Naive thymus-derived CD8-positive, alpha-beta T cell (primary cell): ENCODE results near the gene TBC1D22A. TPM values are rescaled to one million over a fixed set of nuclear protein-coding genes. Genes with fewer than 3 reads are reported as not detected.

Experiments used
- ATAC-seq, 2 donors: fragments of 150-1000 bp; cut with Tn5 transposase in 1 of 2; sonication (Bioruptor Pico), chemical (Tn5 transposase) in 1 of 2; 1 replicate in 1 of 2; 2 replicates in 1 of 2; pipeline ENCODE4 v1.10.0; 2021; ENCODE audit warnings: mild to moderate bottlenecking in 2 of 2, moderate library complexity in 2 of 2
- POLR2A ChIA-PET: fragments of 350-600 bp; sonication (Branson Sonifier 250); formaldehyde crosslinking; loops from one replicate; lab custom pipeline; 2021; ENCODE audit warnings: antibody characterized with exemption; lab: Charles Lee
- DNase-seq, 10 donors: peaks; one replicate each; pipeline versions ENCODE4 v3.0.0 to v3.0.0-alpha.2; 2020 to 2022
- H3K27ac Mint-ChIP-seq, 10 donors: one replicate each; pipeline ENCODE4 v1.8.0; 2020 to 2022; ENCODE audit warnings: mild to moderate bottlenecking in 10 of 10, mixed read lengths in 10 of 10, moderate library complexity in 4 of 10, inconsistent platforms in 1 of 10
- H3K27me3 Mint-ChIP-seq, 5 donors: one replicate each; pipeline ENCODE4 v1.8.0; 2021 to 2022; ENCODE audit warnings: mixed read lengths in 5 of 5
- H3K36me3 Mint-ChIP-seq, 3 donors: one replicate each; pipeline ENCODE4 v1.8.0; 2020 to 2022; ENCODE audit warnings: mixed read lengths in 3 of 3, mild to moderate bottlenecking in 2 of 3, inconsistent platforms in 1 of 3
- H3K4me1 Mint-ChIP-seq, 4 donors: one replicate each; pipeline ENCODE4 v1.8.0; 2021 to 2022; ENCODE audit warnings: mixed read lengths in 4 of 4
- H3K4me3 Mint-ChIP-seq, 10 donors: one replicate each; pipeline ENCODE4 v1.8.0; 2020 to 2022; ENCODE audit warnings: mild to moderate bottlenecking in 10 of 10, mixed read lengths in 10 of 10, moderate library complexity in 6 of 10, inconsistent platforms in 1 of 10
- H3K9me3 Mint-ChIP-seq, 9 donors: one replicate each; pipeline ENCODE4 v1.8.0; 2020 to 2022; ENCODE audit warnings: mixed read lengths in 9 of 9, mild to moderate bottlenecking in 3 of 9, inconsistent platforms in 1 of 9, moderate library complexity in 1 of 9
- polyA plus RNA-seq, 3 donors: library from polyadenylated mRNA; unstranded; fragments of 300-500 nt; fragmentation: Illumina TruSeq; gene quantifications; one replicate each; pipeline ENCODE4 v1.2.3, GENCODE V29; 2021
- total RNA-seq, 8 experiments: library from RNA in 2 of 8; stranded (reverse) in 2 of 8; gene quantifications; one replicate each; pipeline ENCODE4 v1.2.3 and lab custom pipeline; 2021 to 2026

Gene TBC1D22A
- total and polyA plus RNA-seq, 5 experiments from 2014 or later: 23.0 to 57.2 (median 24.6) TPM

GRCh38 chr22:46915950-46916730 lies 153.7 kb downstream of the TBC1D22A start:
- H3K27me3 Mint-ChIP-seq: no peaks in the 10 kb centered on the region
- ATAC-seq (no peak), DNase-seq (no peak)
- POLR2A ChIA-PET: no interaction called here
- peaks cover 0 to under 1% (median 0%) of the 10 kb centered on the region in 9 donors for H3K9me3 Mint-ChIP-seq
- peak overlapping the region in 1 of 10 donors; percentile 26 for H3K4me3 Mint-ChIP-seq
- H3K36me3 Mint-ChIP-seq: peaks cover 9 to 76% (median 30%) of the 10 kb centered on the region in 3 donors
- peak overlapping the region in 3 of 10 donors; percentile 22 to 67 (median 35) for H3K27ac Mint-ChIP-seq
- peaks cover 5 to 18% (median 8%) of the 10 kb centered on the region in 4 donors for H3K4me1 Mint-ChIP-seq

DNA sequence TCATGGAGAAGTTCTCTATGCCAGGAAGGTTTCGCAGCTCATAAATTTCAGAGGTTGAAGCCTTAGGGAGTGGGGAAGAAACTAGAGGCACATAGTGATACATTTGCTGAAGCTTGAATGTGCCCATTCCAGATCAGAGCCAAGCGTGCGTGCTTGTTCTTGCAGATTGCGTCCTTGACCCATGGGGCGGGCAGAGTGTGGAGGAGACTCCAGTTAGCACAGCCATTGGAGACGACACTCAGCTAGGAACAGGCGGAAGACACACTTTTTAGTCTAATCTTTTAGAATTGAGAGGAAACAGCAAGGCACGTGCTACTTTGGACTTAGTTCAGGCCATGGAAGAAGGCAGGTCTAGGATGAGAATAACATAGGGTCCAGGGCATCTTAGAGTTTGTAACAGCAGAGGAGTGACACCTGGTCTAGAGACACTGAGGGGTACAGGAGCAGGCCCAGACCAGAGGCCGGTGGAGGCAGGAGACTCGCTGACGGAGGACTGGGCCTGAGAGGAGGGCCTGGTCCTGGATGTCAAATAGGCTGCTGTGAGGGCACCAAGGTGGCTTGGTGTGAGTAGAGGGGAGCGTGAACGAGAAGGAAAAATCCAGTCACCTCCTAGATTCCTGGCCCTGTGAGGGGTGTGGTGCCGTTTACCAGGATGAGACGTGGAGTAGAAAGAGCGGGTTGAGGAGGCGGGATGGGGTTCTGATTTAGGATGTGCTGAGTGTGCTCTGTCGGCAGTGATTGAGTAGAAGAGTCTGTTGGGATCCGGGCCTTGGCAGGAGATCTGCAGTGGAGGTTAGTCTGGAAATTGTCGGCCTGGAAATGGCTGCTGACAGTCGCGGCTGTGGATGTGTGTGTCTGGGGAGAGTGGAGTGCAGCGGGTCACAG lies 154.7 kb downstream of the TBC1D22A start:
- peaks cover 0 to 7% (median 0%) of the 10 kb centered on the region in 9 donors for H3K9me3 Mint-ChIP-seq
- POLR2A ChIA-PET: no interaction called here
- no peak for DNase-seq
- peaks cover 9 to 77% (median 38%) of the 10 kb centered on the region in 3 donors for H3K36me3 Mint-ChIP-seq
- ATAC-seq: no peak
- peaks cover 9 to 27% (median 14%) of the 10 kb centered on the region in 4 donors for H3K4me1 Mint-ChIP-seq
- no peaks in the 10 kb centered on the region for H3K27me3 Mint-ChIP-seq
- H3K4me3 Mint-ChIP-seq: no peak overlapping the region
- peak overlapping the region in 1 of 10 donors; percentile 22 for H3K27ac Mint-ChIP-seq

- H3K36me3 Mint-ChIP-seq: peaks cover 9 to 73% (median 39%) of the 10 kb centered on the region in 3 donors
- POLR2A ChIA-PET: no interaction called here
- H3K4me1 Mint-ChIP-seq: peaks cover 9 to 32% (median 15%) of the 10 kb centered on the region in 4 donors
- H3K4me3 Mint-ChIP-seq: no peak overlapping the region
- H3K27me3 Mint-ChIP-seq: no peaks in the 10 kb centered on the region
- H3K9me3 Mint-ChIP-seq: peaks cover 0 to 7% (median 0%) of the 10 kb centered on the region in 9 donors
- DNase-seq (no peak), ATAC-seq (no peak)
- no peak overlapping the region for H3K27ac Mint-ChIP-seq
Observed at GRCh38 chr22:46917771-46918101, 155.3 kb downstream of the TBC1D22A start.

GRCh38 chr22:46918197-46918596 lies 155.7 kb downstream of the TBC1D22A start:
- Mint-ChIP-seq H3K4me3 (peak overlapping the region in 1 of 10 donors; percentile 11), H3K9me3 (peaks cover 0 to 7% (median 0%) of the 10 kb centered on the region in 9 donors), H3K27me3 (no peaks in the 10 kb centered on the region), H3K27ac (peak overlapping the region in 4 of 10 donors; percentile 15 to 50 (median 40)), H3K36me3 (peaks cover 9 to 69% (median 34%) of the 10 kb centered on the region in 3 donors), H3K4me1 (peaks cover 9 to 35% (median 15%) of the 10 kb centered on the region in 4 donors)
- ATAC-seq (no peak), DNase-seq (no peak)
- POLR2A ChIA-PET: interaction anchor here (0.6 kb wide), 1 partner anchor 675 kb away, joined by 3 read pairs; no protein-coding TSS in a partner anchor

DNA sequence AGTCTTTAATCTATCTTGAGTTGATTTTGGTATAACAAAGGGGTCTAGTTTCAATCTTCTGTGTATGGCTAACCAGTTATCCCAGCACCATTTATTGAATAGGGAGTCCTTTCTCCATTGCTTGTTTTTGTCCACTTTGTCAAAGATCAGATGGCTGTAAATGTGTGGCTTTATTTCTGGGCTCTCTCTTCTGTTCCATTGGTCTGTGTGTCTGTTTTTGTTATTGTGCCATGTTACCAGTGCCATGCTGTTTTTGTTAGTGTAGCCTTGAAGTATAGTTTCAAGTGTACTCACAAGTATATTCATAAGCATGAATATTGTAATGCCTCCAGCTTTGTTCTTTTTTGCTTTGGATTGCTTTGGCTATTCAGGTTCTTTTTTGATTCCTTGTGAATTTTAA lies 159.6 kb downstream of the TBC1D22A start:
- Mint-ChIP-seq H3K27ac (peak overlapping the region in 2 of 10 donors; percentile 7 to 36), H3K27me3 (no peaks in the 10 kb centered on the region), H3K4me1 (peaks cover 9 to 28% (median 11%) of the 10 kb centered on the region in 4 donors), H3K36me3 (peaks cover 9 to 49% (median 26%) of the 10 kb centered on the region in 3 donors), H3K9me3 (peaks cover 0 to 7% (median 0%) of the 10 kb centered on the region in 9 donors), H3K4me3 (no peak overlapping the region)
- ATAC-seq: no peak
- no peak for DNase-seq
- POLR2A ChIA-PET: interaction anchor here (1.1 kb wide), 1 partner anchor 62 kb away, joined by 3 read pairs; no protein-coding TSS in a partner anchor

GRCh38 chr22:46923394-46923793 lies 160.9 kb downstream of the TBC1D22A start:
- Mint-ChIP-seq H3K4me1 (peaks cover 4 to 23% (median 10%) of the 10 kb centered on the region in 4 donors), H3K9me3 (peaks cover 0 to 7% (median 0%) of the 10 kb centered on the region in 9 donors), H3K27ac (no peak overlapping the region), H3K36me3 (peaks cover 5 to 46% (median 22%) of the 10 kb centered on the region in 3 donors), H3K4me3 (no peak overlapping the region), H3K27me3 (no peaks in the 10 kb centered on the region)
- no peak for DNase-seq
- POLR2A ChIA-PET: no interaction called here
- ATAC-seq: no peak

- peaks cover 0 to 7% (median 0%) of the 10 kb centered on the region in 9 donors for H3K9me3 Mint-ChIP-seq
- DNase-seq (no peak), ATAC-seq (no peak)
- H3K4me3 Mint-ChIP-seq: no peak overlapping the region
- POLR2A ChIA-PET: no interaction called here
- no peak overlapping the region for H3K27ac Mint-ChIP-seq
- peaks cover 0 to 46% (median 11%) of the 10 kb centered on the region in 3 donors for H3K36me3 Mint-ChIP-seq
- H3K27me3 Mint-ChIP-seq: no peaks in the 10 kb centered on the region
- peaks cover 5 to 18% (median 11%) of the 10 kb centered on the region in 4 donors for H3K4me1 Mint-ChIP-seq
Observed at GRCh38 chr22:46925818-46926217, 163.4 kb downstream of the TBC1D22A start.

DNA sequence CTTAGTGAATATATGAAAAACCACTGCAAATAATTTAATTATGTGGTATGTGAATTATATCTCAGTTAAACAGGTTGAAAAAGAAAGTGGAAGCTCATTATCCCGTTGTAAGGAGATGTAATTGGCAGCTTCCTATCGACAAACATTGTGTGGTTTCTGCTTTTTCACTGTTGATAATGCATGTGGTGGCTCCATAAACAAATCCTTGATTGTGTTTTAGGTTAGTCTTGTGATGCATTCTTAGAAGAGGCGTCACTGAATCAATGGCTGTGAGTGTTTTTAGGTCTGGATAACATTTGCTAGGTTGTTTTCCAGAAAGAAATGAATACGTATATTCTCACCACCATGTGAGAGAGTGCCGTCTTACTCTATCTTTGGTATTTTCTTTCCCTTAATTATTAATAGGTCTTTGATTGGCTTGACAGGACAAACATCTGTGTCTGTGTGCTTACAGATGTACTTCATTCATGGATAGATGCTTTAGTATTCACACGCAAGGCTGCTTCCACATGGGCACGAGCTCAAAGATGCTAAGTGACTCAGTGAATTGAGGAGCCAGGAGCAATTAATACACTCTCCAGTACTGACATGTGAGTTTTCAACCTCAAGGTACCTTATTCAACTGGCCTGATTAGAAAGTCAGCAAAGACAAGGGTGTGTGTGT lies 166.7 kb downstream of the TBC1D22A start:
- no peak overlapping the region for H3K4me3 Mint-ChIP-seq
- POLR2A ChIA-PET: no interaction called here
- no peaks in the 10 kb centered on the region for H3K9me3 Mint-ChIP-seq
- H3K27ac Mint-ChIP-seq: peak overlapping the region in 1 of 10 donors; percentile 37
- ATAC-seq (no peak), DNase-seq (no peak)
- H3K4me1 Mint-ChIP-seq: peaks cover 0 to 25% (median 14%) of the 10 kb centered on the region in 4 donors
- H3K36me3 Mint-ChIP-seq: peaks cover 0 to 48% (median 6%) of the 10 kb centered on the region in 3 donors
- H3K27me3 Mint-ChIP-seq: no peaks in the 10 kb centered on the region

GRCh38 chr22:46929710-46930204 lies 167.3 kb downstream of the TBC1D22A start:
- ATAC-seq: no peak
- Mint-ChIP-seq H3K27ac (no peak overlapping the region), H3K9me3 (no peaks in the 10 kb centered on the region), H3K36me3 (peaks cover 0 to 46% (median 6%) of the 10 kb centered on the region in 3 donors), H3K4me1 (peaks cover 0 to 31% (median 15%) of the 10 kb centered on the region in 4 donors), H3K4me3 (no peak overlapping the region), H3K27me3 (no peaks in the 10 kb centered on the region)
- no peak for DNase-seq
- POLR2A ChIA-PET: no interaction called here

GRCh38 chr22:46931414-46931813 lies 169.0 kb downstream of the TBC1D22A start:
- Mint-ChIP-seq H3K27ac (no peak overlapping the region), H3K36me3 (peaks cover 0 to 45% (median 6%) of the 10 kb centered on the region in 3 donors), H3K4me1 (peaks cover 12 to 41% (median 22%) of the 10 kb centered on the region in 4 donors), H3K27me3 (no peaks in the 10 kb centered on the region), H3K9me3 (no peaks in the 10 kb centered on the region), H3K4me3 (no peak overlapping the region)
- POLR2A ChIA-PET: no interaction called here
- ATAC-seq: no peak
- no peak for DNase-seq

GRCh38 chr22:46931881-46932280 lies 169.4 kb downstream of the TBC1D22A start:
- peak overlapping the region in 1 of 10 donors; percentile 49 for H3K27ac Mint-ChIP-seq
- no peaks in the 10 kb centered on the region for H3K9me3 Mint-ChIP-seq

More at GRCh38 chr22:46931881-46932280, 169.4 kb downstream of the TBC1D22A start:
- ATAC-seq: no peak
- no peak for DNase-seq
- peaks cover 12 to 41% (median 22%) of the 10 kb centered on the region in 4 donors for H3K4me1 Mint-ChIP-seq
- H3K4me3 Mint-ChIP-seq: peak overlapping the region in 1 of 10 donors; percentile 8
- H3K27me3 Mint-ChIP-seq: no peaks in the 10 kb centered on the region
- POLR2A ChIA-PET: no interaction called here
- peaks cover 0 to 45% (median 6%) of the 10 kb centered on the region in 3 donors for H3K36me3 Mint-ChIP-seq
